ENCODE measurements around the gene DNAJC15.

GRCh38 chr13:42981853-42982252 is 41.5 kb upstream of the DNAJC15 start:
- TF ChIP-seq, protein P1, sequence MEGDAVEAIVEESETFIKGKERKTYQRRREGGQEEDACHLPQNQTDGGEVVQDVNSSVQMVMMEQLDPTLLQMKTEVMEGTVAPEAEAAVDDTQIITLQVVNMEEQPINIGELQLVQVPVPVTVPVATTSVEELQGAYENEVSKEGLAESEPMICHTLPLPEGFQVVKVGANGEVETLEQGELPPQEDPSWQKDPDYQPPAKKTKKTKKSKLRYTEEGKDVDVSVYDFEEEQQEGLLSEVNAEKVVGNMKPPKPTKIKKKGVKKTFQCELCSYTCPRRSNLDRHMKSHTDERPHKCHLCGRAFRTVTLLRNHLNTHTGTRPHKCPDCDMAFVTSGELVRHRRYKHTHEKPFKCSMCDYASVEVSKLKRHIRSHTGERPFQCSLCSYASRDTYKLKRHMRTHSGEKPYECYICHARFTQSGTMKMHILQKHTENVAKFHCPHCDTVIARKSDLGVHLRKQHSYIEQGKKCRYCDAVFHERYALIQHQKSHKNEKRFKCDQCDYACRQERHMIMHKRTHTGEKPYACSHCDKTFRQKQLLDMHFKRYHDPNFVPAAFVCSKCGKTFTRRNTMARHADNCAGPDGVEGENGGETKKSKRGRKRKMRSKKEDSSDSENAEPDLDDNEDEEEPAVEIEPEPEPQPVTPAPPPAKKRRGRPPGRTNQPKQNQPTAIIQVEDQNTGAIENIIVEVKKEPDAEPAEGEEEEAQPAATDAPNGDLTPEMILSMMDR (conservative IDR thresholded peaks at IDR 0.05; ENCODE audit: low read depth, low read length) = no peak
- TF ChIP-seq EZH2 (IDR thresholded peaks at IDR 0.05; ENCODE audit: borderline replicate concordance, low read depth, low read length, poor library complexity, severe bottlenecking) = no peak

Measured in A673 (cell line).